ENCODE data around the gene RNF123.

Gene RNF123

DNA sequence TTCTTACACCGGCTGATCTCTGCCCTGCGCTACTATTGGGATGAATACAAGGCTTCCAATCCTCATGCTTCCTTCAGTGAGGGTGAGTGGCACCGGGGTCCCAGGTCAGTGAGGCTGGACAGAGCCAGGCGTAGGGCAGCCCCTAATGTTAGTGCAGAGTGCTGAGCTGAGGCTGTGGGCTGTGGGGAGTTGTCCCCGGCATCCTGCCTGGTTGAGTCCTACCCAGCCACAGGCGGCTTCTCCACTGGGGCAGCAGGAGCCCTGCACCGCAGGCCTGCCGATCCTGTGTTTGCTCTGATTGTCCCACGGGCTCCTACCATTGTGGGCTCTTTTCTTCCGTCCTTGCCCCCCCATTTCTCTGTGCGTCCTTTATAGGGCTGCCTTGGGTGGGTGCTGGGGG is 13.3 kb downstream of the RNF123 start:
- WGBS (ENCODE audit: insufficient coverage, insufficient read length) = no CpG with 5 or more reads among the region's 11 CpGs
- Histone ChIP-seq H3K4me1 (ENCODE audit: control insufficient read depth, insufficient read depth, low read length) (peaks cover 2% of the 10 kb centered on the region), H3K36me3 (ENCODE audit: control insufficient read depth, insufficient read depth, low read length) (peaks cover 22% of the 10 kb centered on the region)

GRCh38 chr3:49703443-49703927 is 14.1 kb downstream of the RNF123 start:
- H3K27me3 ChIP-seq (ENCODE audit: control insufficient read depth, insufficient read depth, low read length) = no peaks in the 10 kb centered on the region
- peaks cover 22% of the 10 kb centered on the region for H3K36me3 ChIP-seq (ENCODE audit: control insufficient read depth, insufficient read depth, low read length)
- no peak overlapping the region for H3K4me3 ChIP-seq (ENCODE audit: low read length)
- no CpG with 5 or more reads among the region's 14 CpGs for WGBS (ENCODE audit: insufficient coverage, insufficient read length)
- H3K9me3 ChIP-seq (ENCODE audit: control insufficient read depth, insufficient read depth, low read length) = no peaks in the 10 kb centered on the region
- DNase-seq (ENCODE audit: low read depth, low spot score) = no peak
- peaks cover 2% of the 10 kb centered on the region for H3K4me1 ChIP-seq (ENCODE audit: control insufficient read depth, insufficient read depth, low read length)
- H3K27ac ChIP-seq (ENCODE audit: low read length) = no peak overlapping the region

More for the DNA sequence above, 13.3 kb downstream of the RNF123 start:
- no peaks in the 10 kb centered on the region for H3K27me3 ChIP-seq (ENCODE audit: control insufficient read depth, insufficient read depth, low read length)
- no peak overlapping the region for H3K27ac ChIP-seq (ENCODE audit: low read length)
- no peak for DNase-seq (ENCODE audit: low read depth, low spot score)
- H3K9me3 ChIP-seq (ENCODE audit: control insufficient read depth, insufficient read depth, low read length) = no peaks in the 10 kb centered on the region
- H3K4me3 ChIP-seq (ENCODE audit: low read length) = no peak overlapping the region

DNA sequence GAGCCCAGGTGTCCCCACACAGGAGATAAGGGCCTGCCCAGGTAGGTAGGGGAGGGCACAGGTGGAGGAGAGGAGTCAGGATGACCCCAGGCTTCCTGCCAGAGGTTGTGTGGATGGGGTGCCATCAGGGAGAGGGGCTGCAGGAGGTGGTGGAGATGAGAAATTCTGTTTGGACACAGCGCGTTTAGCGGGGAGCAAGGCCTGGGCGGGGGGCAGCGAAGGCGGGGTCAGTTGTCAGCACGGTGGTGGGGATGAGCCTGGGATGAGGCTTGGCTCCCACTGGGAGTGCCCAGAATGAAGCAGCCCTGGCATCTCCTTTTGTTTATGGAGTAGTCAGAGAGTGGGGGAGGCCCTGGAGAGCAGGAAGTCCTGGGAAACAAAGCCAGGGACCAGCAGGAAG is 14.6 kb downstream of the RNF123 start:
- H3K36me3 ChIP-seq (ENCODE audit: control insufficient read depth, insufficient read depth, low read length) = peaks cover 22% of the 10 kb centered on the region
- H3K9me3 ChIP-seq (ENCODE audit: control insufficient read depth, insufficient read depth, low read length) = no peaks in the 10 kb centered on the region
- no peak overlapping the region for H3K4me3 ChIP-seq (ENCODE audit: low read length)
- H3K27ac ChIP-seq (ENCODE audit: low read length) = no peak overlapping the region
- no peaks in the 10 kb centered on the region for H3K27me3 ChIP-seq (ENCODE audit: control insufficient read depth, insufficient read depth, low read length)
- peaks cover 2% of the 10 kb centered on the region for H3K4me1 ChIP-seq (ENCODE audit: control insufficient read depth, insufficient read depth, low read length)
- WGBS (ENCODE audit: insufficient coverage, insufficient read length) = no CpG with 5 or more reads among the region's 7 CpGs
- no peak for DNase-seq (ENCODE audit: low read depth, low spot score)

DNA sequence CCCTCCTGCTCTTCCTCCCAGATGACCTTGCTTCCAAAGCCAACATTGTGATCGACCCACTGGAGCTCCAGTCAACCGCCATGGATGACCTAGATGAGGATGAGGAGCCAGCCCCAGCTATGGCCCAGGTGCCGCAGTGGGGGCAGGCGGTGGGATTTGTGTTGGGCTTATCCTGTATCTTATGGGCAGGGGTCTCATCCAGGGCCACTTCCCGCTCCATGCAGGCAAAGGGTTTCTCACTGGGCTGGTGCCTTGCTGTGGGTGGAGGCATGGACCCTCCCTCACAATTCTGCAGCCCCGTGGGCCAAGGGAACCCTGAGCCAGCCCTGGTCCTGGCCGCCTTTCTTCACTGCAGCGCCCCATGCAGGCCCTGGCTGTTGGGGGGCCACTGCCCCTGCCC is 15.3 kb downstream of the RNF123 start:
- no peak for DNase-seq (ENCODE audit: low read depth, low spot score)
- H3K27ac ChIP-seq (ENCODE audit: low read length) = no peak overlapping the region
- WGBS (ENCODE audit: insufficient coverage, insufficient read length) = no CpG with 5 or more reads among the region's 8 CpGs
- no peak overlapping the region for H3K4me3 ChIP-seq (ENCODE audit: low read length)
- peaks cover 19% of the 10 kb centered on the region for H3K36me3 ChIP-seq (ENCODE audit: control insufficient read depth, insufficient read depth, low read length)
- no peaks in the 10 kb centered on the region for H3K9me3 ChIP-seq (ENCODE audit: control insufficient read depth, insufficient read depth, low read length)
- peaks cover 2% of the 10 kb centered on the region for H3K4me1 ChIP-seq (ENCODE audit: control insufficient read depth, insufficient read depth, low read length)
- H3K27me3 ChIP-seq (ENCODE audit: control insufficient read depth, insufficient read depth, low read length) = no peaks in the 10 kb centered on the region

DNA sequence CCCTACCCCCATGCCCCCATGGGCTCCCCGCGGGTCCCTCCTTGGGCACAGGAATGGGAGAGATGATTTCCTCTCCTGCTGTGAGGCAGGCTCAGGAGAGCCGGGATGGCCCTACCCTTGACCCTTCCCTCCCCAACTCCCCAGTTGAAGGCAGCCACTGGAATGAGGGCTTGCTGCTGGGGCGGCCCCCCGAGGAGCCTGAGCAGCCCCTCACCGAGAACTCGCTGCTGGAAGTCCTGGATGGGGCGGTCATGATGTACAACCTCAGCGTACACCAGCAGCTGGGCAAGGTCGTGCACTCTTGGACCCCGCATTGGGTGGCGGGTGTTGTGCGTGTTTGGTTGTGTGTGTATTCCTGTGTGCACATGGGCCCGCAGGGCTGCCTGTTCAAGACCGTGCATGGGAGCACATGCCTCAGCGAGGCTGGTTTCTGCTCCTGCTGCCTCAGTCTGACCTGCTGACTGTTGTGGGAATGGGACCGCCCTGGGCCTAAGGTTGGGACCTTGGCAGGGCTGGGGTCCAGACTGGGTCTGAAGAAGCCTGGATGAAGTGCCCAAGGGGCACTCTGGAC is 16.1 kb downstream of the RNF123 start:
- Histone ChIP-seq H3K27ac (ENCODE audit: low read length) (no peak overlapping the region), H3K9me3 (ENCODE audit: control insufficient read depth, insufficient read depth, low read length) (no peaks in the 10 kb centered on the region), H3K36me3 (ENCODE audit: control insufficient read depth, insufficient read depth, low read length) (peaks cover 13% of the 10 kb centered on the region), H3K27me3 (ENCODE audit: control insufficient read depth, insufficient read depth, low read length) (no peaks in the 10 kb centered on the region), H3K4me1 (ENCODE audit: control insufficient read depth, insufficient read depth, low read length) (peaks cover 2% of the 10 kb centered on the region), H3K4me3 (ENCODE audit: low read length) (no peak overlapping the region)
- no peak for DNase-seq (ENCODE audit: low read depth, low spot score)
- no CpG with 5 or more reads among the region's 17 CpGs for WGBS (ENCODE audit: insufficient coverage, insufficient read length)

GRCh38 chr3:49706456-49707112 is 17.2 kb downstream of the RNF123 start:
- Histone ChIP-seq H3K27ac (ENCODE audit: low read length) (no peak overlapping the region), H3K4me1 (ENCODE audit: control insufficient read depth, insufficient read depth, low read length) (no peaks in the 10 kb centered on the region), H3K36me3 (ENCODE audit: control insufficient read depth, insufficient read depth, low read length) (peaks cover 13% of the 10 kb centered on the region), H3K9me3 (ENCODE audit: control insufficient read depth, insufficient read depth, low read length) (no peaks in the 10 kb centered on the region), H3K4me3 (ENCODE audit: low read length) (no peak overlapping the region), H3K27me3 (ENCODE audit: control insufficient read depth, insufficient read depth, low read length) (no peaks in the 10 kb centered on the region)
- WGBS (ENCODE audit: insufficient coverage, insufficient read length) = no CpG with 5 or more reads among the region's 9 CpGs
- DNase-seq (ENCODE audit: low read depth, low spot score) = no peak

DNA sequence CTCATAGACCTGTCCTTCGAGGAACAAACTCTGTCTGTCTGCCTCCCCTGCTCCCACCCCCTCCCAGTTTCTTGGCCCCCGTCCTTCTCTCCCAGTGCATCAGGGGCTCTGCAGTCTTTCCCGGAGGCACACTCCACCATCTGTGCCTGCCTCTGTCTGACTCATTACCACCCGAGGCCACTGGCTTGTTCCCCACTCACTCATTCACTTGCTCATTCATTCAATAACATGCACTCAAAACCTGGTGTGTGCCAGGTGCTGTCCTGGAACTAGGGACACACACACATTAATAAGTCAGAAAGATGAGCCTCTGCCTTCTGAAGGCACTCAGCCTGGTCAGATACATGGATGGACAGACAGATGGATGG is 17.7 kb downstream of the RNF123 start:
- Histone ChIP-seq H3K4me3 (ENCODE audit: low read length) (no peak overlapping the region), H3K27ac (ENCODE audit: low read length) (no peak overlapping the region), H3K36me3 (ENCODE audit: control insufficient read depth, insufficient read depth, low read length) (peaks cover 13% of the 10 kb centered on the region), H3K27me3 (ENCODE audit: control insufficient read depth, insufficient read depth, low read length) (no peaks in the 10 kb centered on the region), H3K4me1 (ENCODE audit: control insufficient read depth, insufficient read depth, low read length) (no peaks in the 10 kb centered on the region), H3K9me3 (ENCODE audit: control insufficient read depth, insufficient read depth, low read length) (no peaks in the 10 kb centered on the region)
- no peak for DNase-seq (ENCODE audit: low read depth, low spot score)
- no CpG with 5 or more reads among the region's 4 CpGs for WGBS (ENCODE audit: insufficient coverage, insufficient read length)

DNA sequence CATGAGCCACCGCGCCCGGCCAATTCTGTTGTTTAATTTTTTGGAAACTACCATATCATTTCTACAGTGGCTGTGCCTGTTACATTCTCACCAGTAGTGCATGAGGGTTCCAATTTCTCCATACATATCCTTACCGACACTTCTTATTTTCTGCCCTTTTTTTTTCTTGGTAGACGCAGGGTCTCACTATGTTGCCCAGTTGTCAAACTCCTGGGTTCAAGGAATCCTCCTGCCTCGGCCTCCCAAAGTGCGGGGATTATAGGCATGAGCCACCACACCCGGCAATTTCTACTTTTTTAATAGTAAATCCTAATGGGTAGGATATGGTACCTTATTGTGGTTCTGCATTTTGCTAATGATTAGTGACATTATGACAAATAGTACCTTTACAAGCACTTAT is 20.5 kb downstream of the RNF123 start:
- H3K4me3 ChIP-seq (ENCODE audit: low read length) = no peak overlapping the region
- H3K36me3 ChIP-seq (ENCODE audit: control insufficient read depth, insufficient read depth, low read length) = 0 out of 2 replicates have a peak, but pooled peaks cover 2% of the 10 kb centered on the region
- no peaks in the 10 kb centered on the region for H3K9me3 ChIP-seq (ENCODE audit: control insufficient read depth, insufficient read depth, low read length)
- no peaks in the 10 kb centered on the region for H3K27me3 ChIP-seq (ENCODE audit: control insufficient read depth, insufficient read depth, low read length)
- H3K27ac ChIP-seq (ENCODE audit: low read length) = no peak overlapping the region
- DNase-seq (ENCODE audit: low read depth, low spot score) = no peak
- H3K4me1 ChIP-seq (ENCODE audit: control insufficient read depth, insufficient read depth, low read length) = no peaks in the 10 kb centered on the region
- WGBS (ENCODE audit: insufficient coverage, insufficient read length) = no CpG with 5 or more reads among the region's 8 CpGs

DNA sequence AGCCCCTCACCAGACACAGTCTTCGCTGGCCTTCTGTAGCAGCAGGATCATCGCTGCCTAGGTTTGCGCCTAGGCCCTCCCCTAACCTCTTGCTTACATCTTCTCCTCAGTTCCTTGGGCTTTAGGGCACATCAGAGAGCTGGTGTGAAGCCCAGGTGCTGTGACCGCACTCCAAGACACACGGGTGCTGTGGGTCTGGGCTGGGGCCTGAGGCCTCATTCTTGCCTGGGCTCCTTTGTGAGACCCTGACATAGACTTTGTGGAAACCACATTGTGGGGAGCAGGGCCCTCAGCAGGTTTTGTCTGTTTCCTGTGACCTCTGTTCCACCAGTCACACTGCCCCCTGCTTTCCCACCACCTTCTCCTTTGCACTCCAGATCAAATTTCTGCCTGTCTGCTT is 22.1 kb downstream of the RNF123 start:
- Histone ChIP-seq H3K4me3 (ENCODE audit: low read length) (no peak overlapping the region), H3K9me3 (ENCODE audit: control insufficient read depth, insufficient read depth, low read length) (no peaks in the 10 kb centered on the region), H3K27me3 (ENCODE audit: control insufficient read depth, insufficient read depth, low read length) (no peaks in the 10 kb centered on the region), H3K27ac (ENCODE audit: low read length) (no peak overlapping the region), H3K4me1 (ENCODE audit: control insufficient read depth, insufficient read depth, low read length) (no peaks in the 10 kb centered on the region), H3K36me3 (ENCODE audit: control insufficient read depth, insufficient read depth, low read length) (peaks cover 5% of the 10 kb centered on the region; the same call in 1 of the 2 replicates)
- WGBS (ENCODE audit: insufficient coverage, insufficient read length) = no CpG with 5 or more reads among the region's 5 CpGs
- no peak for DNase-seq (ENCODE audit: low read depth, low spot score)

- no peaks in the 10 kb centered on the region for H3K27me3 ChIP-seq (ENCODE audit: control insufficient read depth, insufficient read depth, low read length)
- H3K36me3 ChIP-seq (ENCODE audit: control insufficient read depth, insufficient read depth, low read length) = peaks cover 5% of the 10 kb centered on the region; the same call in 1 of the 2 replicates
- H3K4me3 ChIP-seq (ENCODE audit: low read length) = no peak overlapping the region
- no peaks in the 10 kb centered on the region for H3K4me1 ChIP-seq (ENCODE audit: control insufficient read depth, insufficient read depth, low read length)
- no peaks in the 10 kb centered on the region for H3K9me3 ChIP-seq (ENCODE audit: control insufficient read depth, insufficient read depth, low read length)
- no peak overlapping the region for H3K27ac ChIP-seq (ENCODE audit: low read length)
- no CpG with 5 or more reads among the region's 11 CpGs for WGBS (ENCODE audit: insufficient coverage, insufficient read length)
- DNase-seq (ENCODE audit: low read depth, low spot score) = no peak
These were observed 22.8 kb downstream of the RNF123 start for GRCh38 chr3:49712166-49712565.
